Gastroesophageal sphincter (tissue), 3 donors: ENCODE measurements around the gene ACAP3.

Source experiments
- POLR2A ChIP-seq, 2 donors: fragments of 450-650 bp; IDR thresholded peaks; one replicate each; pipeline ENCODE4 v1.6.1; 2017; ENCODE audit warnings: antibody characterized with exemption in 2 of 2, mild to moderate bottlenecking in 2 of 2, moderate library complexity in 1 of 2
- TF ChIP-seq, protein P1 (sequence below), 4 experiments: fragments of 200-600 bp in 2 of 4; fragments of 450-650 bp in 2 of 4; sonication (generic) in 1 of 4; IDR thresholded peaks; one replicate each; pipeline ENCODE4 v1.5.1; 2017 to 2019; ENCODE audit warnings: antibody characterized with exemption in 4 of 4, mild to moderate bottlenecking in 2 of 4, moderate library complexity in 2 of 4

DNA sequence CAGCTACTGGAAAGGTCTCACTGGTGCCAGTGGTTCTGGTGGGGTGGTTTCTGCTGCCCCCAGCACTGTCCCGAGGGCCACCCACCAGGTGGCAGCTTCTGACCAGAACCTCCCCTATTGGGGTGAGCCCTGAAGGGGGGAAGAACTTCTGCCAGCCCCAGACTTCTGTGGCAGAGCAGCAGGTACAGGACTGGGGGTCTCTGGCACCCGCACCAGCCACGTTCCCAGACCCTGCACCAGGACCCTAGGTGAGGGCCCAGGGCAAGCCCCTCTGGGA, 2.3 kb upstream of the ACAP3 start:
- TF ChIP-seq, protein P1, sequence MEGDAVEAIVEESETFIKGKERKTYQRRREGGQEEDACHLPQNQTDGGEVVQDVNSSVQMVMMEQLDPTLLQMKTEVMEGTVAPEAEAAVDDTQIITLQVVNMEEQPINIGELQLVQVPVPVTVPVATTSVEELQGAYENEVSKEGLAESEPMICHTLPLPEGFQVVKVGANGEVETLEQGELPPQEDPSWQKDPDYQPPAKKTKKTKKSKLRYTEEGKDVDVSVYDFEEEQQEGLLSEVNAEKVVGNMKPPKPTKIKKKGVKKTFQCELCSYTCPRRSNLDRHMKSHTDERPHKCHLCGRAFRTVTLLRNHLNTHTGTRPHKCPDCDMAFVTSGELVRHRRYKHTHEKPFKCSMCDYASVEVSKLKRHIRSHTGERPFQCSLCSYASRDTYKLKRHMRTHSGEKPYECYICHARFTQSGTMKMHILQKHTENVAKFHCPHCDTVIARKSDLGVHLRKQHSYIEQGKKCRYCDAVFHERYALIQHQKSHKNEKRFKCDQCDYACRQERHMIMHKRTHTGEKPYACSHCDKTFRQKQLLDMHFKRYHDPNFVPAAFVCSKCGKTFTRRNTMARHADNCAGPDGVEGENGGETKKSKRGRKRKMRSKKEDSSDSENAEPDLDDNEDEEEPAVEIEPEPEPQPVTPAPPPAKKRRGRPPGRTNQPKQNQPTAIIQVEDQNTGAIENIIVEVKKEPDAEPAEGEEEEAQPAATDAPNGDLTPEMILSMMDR (IDR thresholded peaks at IDR 0.05), result no peak
- no peak for TF ChIP-seq POLR2A (IDR thresholded peaks at IDR 0.05)
